Neural progenitor cell (in vitro differentiated cells): ENCODE data around the gene ASTN2. TPM values are rescaled to one million over a fixed set of nuclear protein-coding genes. Genes with fewer than 3 reads are reported as not detected.

Source experiments
- DNase-seq: peaks from one replicate; pipeline ENCODE4 v3.0.0-alpha.2; 2016; ENCODE audit warnings: low spot score
- H2AFZ ChIP-seq: fragments of 200-600 bp; sonication (generic); replicated peaks from 2 replicates; pipeline ENCODE4 v1.6.1; 2016; ENCODE audit warnings: antibody characterized with exemption
- H3F3A ChIP-seq: fragments of 200-600 bp; sonication (generic); 2 replicates; pipeline ENCODE4 v1.6.1; 2016; ENCODE audit warnings: antibody characterized with exemption, low read depth
- H3K27ac ChIP-seq: fragments of 200-600 bp; sonication (generic); 2 replicates; pipeline ENCODE4 v1.5.1; 2016; ENCODE audit warnings: mild to moderate bottlenecking
- H3K27me3 ChIP-seq: fragments of 200-600 bp; sonication (generic); 2 replicates; pipeline ENCODE4 v1.6.1; 2016; ENCODE audit warnings: mild to moderate bottlenecking, moderate library complexity
- H3K36me3 ChIP-seq: fragments of 200-600 bp; sonication (generic); 2 replicates; pipeline ENCODE4 v1.5.1; 2016
- H3K4me1 ChIP-seq: fragments of 200-600 bp; sonication (generic); 2 replicates; pipeline ENCODE4 v1.6.1; 2016; ENCODE audit warnings: mixed run types
- H3K4me2 ChIP-seq: fragments of 200-600 bp; sonication (generic); 2 replicates; pipeline ENCODE4 v1.6.1; 2016
- H3K4me3 ChIP-seq: fragments of 200-600 bp; sonication (generic); 2 replicates; pipeline ENCODE4 v1.5.1; 2016
- H3K79me2 ChIP-seq: fragments of 200-600 bp; sonication (generic); 2 replicates; pipeline ENCODE4 v1.6.1; 2016; ENCODE audit warnings: low read depth
- H3K9ac ChIP-seq: fragments of 200-600 bp; sonication (generic); 2 replicates; pipeline ENCODE4 v1.6.1; 2016
- H3K9me3 ChIP-seq: fragments of 200-600 bp; sonication (generic); 2 replicates; pipeline ENCODE4 v1.5.1; 2016; ENCODE audit warnings: low read depth
- H4K20me1 ChIP-seq: fragments of 200-600 bp; sonication (generic); 2 replicates; pipeline ENCODE4 v1.6.1; 2016; ENCODE audit warnings: low read depth
- H3K27ac Mint-ChIP-seq: 3 replicates; pipeline ENCODE4 v1.8.0; 2021; ENCODE audit warnings: mixed read lengths
- H3K27me3 Mint-ChIP-seq: 2 replicates; pipeline ENCODE4 v1.8.0; 2022; ENCODE audit warnings: low read depth, mild to moderate bottlenecking, inconsistent platforms, moderate library complexity, mixed read lengths; ENCODE audit not compliant: insufficient read depth
- H3K36me3 Mint-ChIP-seq: 3 replicates; pipeline ENCODE4 v1.8.0; 2021; ENCODE audit warnings: mixed read lengths
- H3K4me1 Mint-ChIP-seq: 3 replicates; pipeline ENCODE4 v1.8.0; 2021; ENCODE audit warnings: mixed read lengths
- H3K4me3 Mint-ChIP-seq: 3 replicates; pipeline ENCODE4 v1.8.0; 2021; ENCODE audit warnings: mild to moderate bottlenecking, moderate library complexity, mixed read lengths
- H3K9me3 Mint-ChIP-seq: 3 replicates; pipeline ENCODE4 v1.8.0; 2020; ENCODE audit warnings: mixed read lengths
- CTCF ChIP-seq: fragments of 200-600 bp; sonication (generic); IDR thresholded peaks from 2 replicates; pipeline ENCODE4 v1.5.1; 2017; ENCODE audit warnings: antibody characterized with exemption, mild to moderate bottlenecking
- EZH2 ChIP-seq: fragments of 200-600 bp; sonication (generic); IDR thresholded peaks from 2 replicates; pipeline ENCODE4 v1.6.1; 2017; ENCODE audit warnings: antibody characterized with exemption, mild to moderate bottlenecking, moderate library complexity
- EZH2phosphoT487 ChIP-seq: fragments of 200-600 bp; sonication (generic); IDR thresholded peaks from 2 replicates; pipeline ENCODE4 v1.6.1; 2017; ENCODE audit warnings: antibody characterized with exemption
- total RNA-seq: library from RNA; depleted of rRNA; stranded (reverse); fragments of >200 nt; gene quantifications from 2 replicates; pipeline ENCODE4 v1.2.3, GENCODE V29; 2015; ENCODE audit warnings: low replicate concordance

Gene ASTN2
- total RNA-seq, 1 donor from 2014 or later = 8.0 TPM

- Histone ChIP-seq H3K4me3 (no peak overlapping the region), H3K36me3 (no peaks in the 10 kb centered on the region), H3K79me2 (no peaks in the 10 kb centered on the region), H3K9ac (no peak overlapping the region), H3K27me3 (no peaks in the 10 kb centered on the region), H3K9me3 (no peaks in the 10 kb centered on the region), H3K4me1 (peaks cover 1% of the 10 kb centered on the region), H3K4me2 (no peak overlapping the region), H4K20me1 (no peaks in the 10 kb centered on the region), H3F3A (peaks cover 4% of the 10 kb centered on the region), H3K27ac (no peak overlapping the region), H2AFZ (no peak overlapping the region)
- Mint-ChIP-seq H3K27ac (peak overlapping the region; percentile 6), H3K4me1 (peaks cover 14% of the 10 kb centered on the region), H3K36me3 (no peaks in the 10 kb centered on the region), H3K4me3 (no peak overlapping the region), H3K9me3 (no peaks in the 10 kb centered on the region), H3K27me3 (peaks cover 10% of the 10 kb centered on the region)
- peak; percentile 20 for TF ChIP-seq CTCF
- no peak for TF ChIP-seq EZH2phosphoT487
- no peak for TF ChIP-seq EZH2
- no peak for DNase-seq
Measured at GRCh38 chr9:116910201-116910600, 504.7 kb downstream of the ASTN2 start.

- H3K9me3 ChIP-seq = no peaks in the 10 kb centered on the region
- no peak overlapping the region for H3K27ac Mint-ChIP-seq
- no peaks in the 10 kb centered on the region for H3K36me3 ChIP-seq
- peaks cover 16% of the 10 kb centered on the region for H3F3A ChIP-seq
- TF ChIP-seq CTCF (no peak), EZH2phosphoT487 (no peak), EZH2 (no peak)
- no peaks in the 10 kb centered on the region for H4K20me1 ChIP-seq
- no peak for DNase-seq
- peaks cover 13% of the 10 kb centered on the region for H3K4me1 ChIP-seq
- H3K4me3 Mint-ChIP-seq = no peak overlapping the region
- no peak overlapping the region for H3K27ac ChIP-seq
- H3K36me3 Mint-ChIP-seq = no peaks in the 10 kb centered on the region
- H3K4me1 Mint-ChIP-seq = peaks cover 20% of the 10 kb centered on the region
- H3K9ac ChIP-seq = no peak overlapping the region
- no peak overlapping the region for H2AFZ ChIP-seq
- H3K4me2 ChIP-seq = no peak overlapping the region
- H3K9me3 Mint-ChIP-seq = no peaks in the 10 kb centered on the region
- no peak overlapping the region for H3K4me3 ChIP-seq
- H3K79me2 ChIP-seq = no peaks in the 10 kb centered on the region
- H3K27me3 Mint-ChIP-seq = peaks cover 10% of the 10 kb centered on the region
- H3K27me3 ChIP-seq = no peaks in the 10 kb centered on the region
Measured at GRCh38 chr9:116907989-116908388, 506.9 kb downstream of the ASTN2 start.

DNA sequence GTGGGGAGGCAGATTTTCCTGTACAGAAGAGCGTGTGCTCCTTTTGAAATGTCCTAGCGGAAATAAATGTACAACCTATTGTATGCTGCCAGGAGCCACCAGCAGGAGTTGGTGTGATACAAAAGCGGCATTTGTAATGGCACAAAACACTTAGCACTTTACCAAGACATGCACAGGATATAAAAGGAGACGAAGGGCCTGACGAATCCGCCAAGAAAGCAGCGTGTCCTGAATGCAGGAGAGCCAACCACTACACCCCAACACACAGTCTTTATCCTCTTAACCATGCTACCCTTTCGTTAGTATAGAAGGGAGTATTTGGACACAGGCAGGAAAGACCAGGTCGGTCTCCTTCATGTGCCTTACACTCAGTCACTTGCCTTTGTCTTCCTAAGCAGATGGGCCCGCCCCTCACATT lies 509.7 kb downstream of the ASTN2 start:
- peaks cover under 1% of the 10 kb centered on the region for H3K9me3 Mint-ChIP-seq
- no peak for TF ChIP-seq CTCF
- TF ChIP-seq EZH2 = no peak
- TF ChIP-seq EZH2phosphoT487 = no peak
- peaks cover 10% of the 10 kb centered on the region for H3K27me3 Mint-ChIP-seq

More for the DNA sequence above, 509.7 kb downstream of the ASTN2 start:
- no peaks in the 10 kb centered on the region for H3K79me2 ChIP-seq
- H3K27ac ChIP-seq = peak overlapping the region; percentile 83
- no peak overlapping the region for H3K4me3 ChIP-seq
- H3K4me1 ChIP-seq = peaks cover 13% of the 10 kb centered on the region
- H4K20me1 ChIP-seq = no peaks in the 10 kb centered on the region
- no peaks in the 10 kb centered on the region for H3K27me3 ChIP-seq
- Mint-ChIP-seq H3K36me3 (no peaks in the 10 kb centered on the region), H3K27ac (peak overlapping the region; percentile 39), H3K4me1 (peaks cover 9% of the 10 kb centered on the region), H3K4me3 (no peak overlapping the region)
- peaks cover 16% of the 10 kb centered on the region for H3F3A ChIP-seq
- peak; percentile 60 for DNase-seq
- no peak overlapping the region for H2AFZ ChIP-seq
- H3K9ac ChIP-seq = no peak overlapping the region
- no peaks in the 10 kb centered on the region for H3K36me3 ChIP-seq
- H3K4me2 ChIP-seq = peak overlapping the region; percentile 3
- no peaks in the 10 kb centered on the region for H3K9me3 ChIP-seq
